Neural crest cell (in vitro differentiated cells): ENCODE results near the gene TRUB1. TPM values are rescaled to one million over a fixed set of nuclear protein-coding genes. Genes with fewer than 3 reads are reported as not detected.

ENCODE experiments used
- DNase-seq: peaks from one replicate; pipeline ENCODE4 v3.0.0; 2021; ENCODE audit warnings: low read depth, mixed read lengths, low spot score
- H3K27ac Mint-ChIP-seq: one replicate; pipeline ENCODE4 v1.8.0; 2021; ENCODE audit warnings: mild to moderate bottlenecking, mixed read lengths; ENCODE audit not compliant: unreplicated experiment
- H3K27me3 Mint-ChIP-seq: 2 replicates; pipeline ENCODE4 v1.8.0; 2021; ENCODE audit warnings: low read depth, mild to moderate bottlenecking, mixed read lengths
- H3K36me3 Mint-ChIP-seq: 2 replicates; pipeline ENCODE4 v1.8.0; 2021; ENCODE audit warnings: low read depth, mild to moderate bottlenecking, mixed read lengths
- H3K4me1 Mint-ChIP-seq: 2 replicates; pipeline ENCODE4 v1.8.0; 2021; ENCODE audit warnings: mixed read lengths
- H3K4me3 Mint-ChIP-seq: one replicate; pipeline ENCODE4 v1.8.0; 2021; ENCODE audit warnings: mild to moderate bottlenecking, mixed read lengths
- H3K9me3 Mint-ChIP-seq: 2 replicates; pipeline ENCODE4 v1.8.0; 2021; ENCODE audit warnings: mixed read lengths
- CTCF ChIP-seq: fragments of 200-600 bp; sonication (generic); conservative IDR thresholded peaks from 2 replicates; pipeline ENCODE4 v1.5.0; 2021; ENCODE audit warnings: antibody characterized with exemption, mild to moderate bottlenecking
- total RNA-seq: library from RNA; stranded (reverse); gene quantifications from 2 replicates; pipeline ENCODE4 v1.2.1, GENCODE V29; 2021

The TRUB1 gene
- total RNA-seq, 1 donor from 2014 or later = 17.5 TPM

- TF ChIP-seq CTCF = no peak
- peaks cover 11% of the 10 kb centered on the region for H3K4me1 Mint-ChIP-seq
- no peaks in the 10 kb centered on the region for H3K27me3 Mint-ChIP-seq
- no peak for DNase-seq
- no peak overlapping the region for H3K27ac Mint-ChIP-seq
- H3K9me3 Mint-ChIP-seq = peaks cover 2% of the 10 kb centered on the region
- peaks cover 2% of the 10 kb centered on the region for H3K36me3 Mint-ChIP-seq
- H3K4me3 Mint-ChIP-seq = no peak overlapping the region
These were observed 14.4 kb upstream of the TRUB1 start for GRCh38 chr10:114923551-114923950.

- Mint-ChIP-seq H3K9me3 (peaks cover 2% of the 10 kb centered on the region), H3K4me3 (no peak overlapping the region), H3K36me3 (peaks cover 2% of the 10 kb centered on the region), H3K4me1 (peaks cover 11% of the 10 kb centered on the region), H3K27ac (no peak overlapping the region), H3K27me3 (no peaks in the 10 kb centered on the region)
- no peak for DNase-seq
- TF ChIP-seq CTCF = no peak
These were observed 12.1 kb upstream of the TRUB1 start for GRCh38 chr10:114925587-114926586.

- peaks cover 2% of the 10 kb centered on the region for H3K36me3 Mint-ChIP-seq
- no peak overlapping the region for H3K27ac Mint-ChIP-seq
- no peaks in the 10 kb centered on the region for H3K27me3 Mint-ChIP-seq
- H3K4me1 Mint-ChIP-seq = peaks cover 11% of the 10 kb centered on the region
- no peak for TF ChIP-seq CTCF
- H3K4me3 Mint-ChIP-seq = no peak overlapping the region
- no peak for DNase-seq
- H3K9me3 Mint-ChIP-seq = peaks cover 4% of the 10 kb centered on the region
These were observed 9.2 kb upstream of the TRUB1 start for GRCh38 chr10:114928818-114929217.

GRCh38 chr10:114930320-114930719 lies 7.7 kb upstream of the TRUB1 start:
- Mint-ChIP-seq H3K27ac (no peak overlapping the region), H3K4me3 (no peak overlapping the region), H3K4me1 (peaks cover 10% of the 10 kb centered on the region), H3K27me3 (no peaks in the 10 kb centered on the region), H3K9me3 (peaks cover 3% of the 10 kb centered on the region), H3K36me3 (no peaks in the 10 kb centered on the region)
- DNase-seq = no peak
- no peak for TF ChIP-seq CTCF

- H3K4me1 Mint-ChIP-seq = peaks cover 1% of the 10 kb centered on the region
- peaks cover 3% of the 10 kb centered on the region for H3K9me3 Mint-ChIP-seq
- no peaks in the 10 kb centered on the region for H3K27me3 Mint-ChIP-seq
- TF ChIP-seq CTCF = no peak
- no peak overlapping the region for H3K4me3 Mint-ChIP-seq
- no peak overlapping the region for H3K27ac Mint-ChIP-seq
- no peak for DNase-seq
- H3K36me3 Mint-ChIP-seq = no peaks in the 10 kb centered on the region
These were observed 6.8 kb upstream of the TRUB1 start for GRCh38 chr10:114931072-114931679.
